NCI-H774 (cell line): Measurements from ENCODE around the gene CDK19.
"Not testable (repeated sequence)": the region's sequence is repeated elsewhere in the genome, so short reads cannot be mapped to it uniquely, and the experiment has no call there.

Experiments used
- DNase-seq: peaks from one replicate; lab custom pipeline; 2025; lab: John Stamatoyannopoulos, UW

CDK19 gene

DNA sequence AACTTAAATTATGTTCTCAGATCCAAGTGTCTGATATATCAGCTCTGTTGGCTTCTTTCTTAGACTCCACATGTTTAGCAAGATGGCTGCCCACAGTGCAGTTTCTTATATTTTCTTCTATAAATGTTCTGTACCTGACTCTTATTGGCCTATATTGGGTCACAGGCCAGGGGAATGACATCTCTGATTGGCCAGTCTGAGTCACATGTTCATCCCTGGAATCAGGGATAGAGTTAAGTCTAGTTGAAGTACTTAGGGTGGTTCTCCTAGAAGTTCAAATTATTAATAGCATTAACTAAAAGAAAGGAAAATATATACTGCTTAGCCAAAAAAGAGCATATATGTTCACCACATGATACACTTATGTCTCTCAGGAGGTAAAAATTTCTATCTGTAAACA lies 233.6 kb downstream of the CDK19 start:
- DNase-seq = no peak

GRCh38 chr6:110577596-110578167 lies 237.6 kb downstream of the CDK19 start:
- not testable (repeated sequence) for DNase-seq

GRCh38 chr6:110575925-110576463 lies 239.3 kb downstream of the CDK19 start:
- no peak for DNase-seq

DNA sequence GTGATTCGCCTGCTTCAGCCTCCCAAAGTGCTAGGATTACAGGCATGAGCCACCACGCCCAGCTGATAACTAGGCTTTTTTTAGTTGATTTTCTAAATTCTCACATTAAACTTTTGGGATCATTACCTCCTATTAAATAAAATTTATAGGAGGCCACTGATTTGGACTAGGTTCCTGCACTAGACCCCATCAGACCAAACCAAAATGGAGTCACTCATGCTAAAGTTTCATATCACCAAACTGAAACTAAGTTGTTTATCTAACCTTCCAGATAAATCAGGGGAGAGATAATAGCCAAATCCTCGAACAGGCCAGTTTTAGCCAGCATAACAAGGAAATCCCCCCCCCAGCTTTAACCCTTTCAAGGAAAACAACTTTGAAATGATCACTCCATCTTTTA lies 240.5 kb downstream of the CDK19 start:
- no peak for DNase-seq

DNA sequence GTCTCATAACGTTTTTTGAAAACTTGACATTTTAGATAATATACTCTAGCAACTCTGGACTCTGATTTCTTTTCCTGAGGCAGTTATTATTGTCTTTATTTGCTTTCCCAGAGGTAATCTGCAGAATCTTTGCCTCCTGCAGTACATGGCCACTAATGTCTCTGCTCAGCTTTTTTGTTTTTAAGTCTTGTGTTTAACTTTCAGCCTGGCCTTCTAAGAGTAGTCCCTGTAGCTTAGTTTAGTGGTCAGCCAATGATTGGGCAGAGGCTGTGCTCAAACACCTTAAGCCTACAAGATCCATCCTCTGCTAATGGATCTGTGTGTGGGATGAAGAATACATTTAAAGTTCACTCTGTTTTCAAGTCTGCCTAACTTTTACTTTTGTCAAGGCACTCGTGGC lies 241.7 kb downstream of the CDK19 start:
- DNase-seq = no peak

DNA sequence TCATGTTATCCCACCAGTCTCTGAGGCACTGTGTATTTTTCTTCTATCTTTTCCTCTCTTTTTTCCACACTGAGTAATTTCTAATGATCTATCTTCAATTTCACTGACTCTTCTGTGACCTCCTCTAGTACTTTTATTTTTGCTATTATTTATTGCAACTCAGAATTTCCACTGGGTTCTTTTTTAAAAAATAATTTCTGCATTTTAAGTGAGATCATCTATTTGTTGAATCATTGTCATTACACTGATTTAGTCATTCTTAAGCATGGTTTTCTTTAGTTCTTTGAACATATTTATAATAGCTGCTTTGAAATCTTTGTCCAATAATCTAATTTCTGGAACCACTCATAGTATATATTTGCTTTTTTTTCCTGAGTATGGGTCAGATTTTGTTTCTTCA lies 242.1 kb downstream of the CDK19 start:
- no peak for DNase-seq

DNA sequence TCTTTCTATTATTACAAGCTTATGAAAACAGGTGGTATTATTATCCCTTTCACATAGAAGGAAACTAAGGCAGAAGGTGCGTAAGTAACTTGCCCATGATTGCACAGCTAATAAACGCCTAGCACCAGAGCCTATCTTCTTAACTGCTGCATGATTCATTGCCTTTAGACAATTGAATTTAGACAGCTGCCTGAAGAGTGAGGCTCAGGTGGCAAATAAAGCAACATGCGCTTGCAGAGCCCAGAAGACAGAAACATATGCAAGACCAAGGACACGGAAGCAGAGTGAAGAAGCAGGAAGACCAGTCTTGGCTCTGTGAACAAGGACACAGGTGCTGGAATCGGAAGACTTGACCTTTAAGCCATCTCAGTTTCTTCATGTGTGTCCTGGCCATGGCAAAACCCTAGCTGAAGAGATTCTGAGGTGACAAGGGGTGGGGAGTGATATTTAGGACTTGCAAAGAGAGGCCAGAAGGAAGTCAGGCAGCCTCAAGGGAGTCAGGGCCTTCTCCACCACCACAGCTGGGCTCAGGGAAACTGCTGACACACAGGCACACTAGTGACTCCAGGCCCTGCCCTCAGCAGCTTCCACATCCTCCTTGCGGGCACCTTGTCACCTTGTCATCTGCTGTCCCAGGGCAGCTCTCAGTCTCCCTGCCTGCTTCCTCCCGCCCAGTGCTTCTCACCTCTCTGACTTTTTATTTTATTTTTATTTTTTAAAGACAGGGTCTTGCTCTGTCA lies 247.1 kb downstream of the CDK19 start:
- peak; percentile 66 for DNase-seq

GRCh38 chr6:110566346-110567125 lies 248.7 kb downstream of the CDK19 start:
- no peak for DNase-seq

- DNase-seq = no peak
Observed at GRCh38 chr6:110564703-110565421, 250.4 kb downstream of the CDK19 start.

- peak; percentile 66 for DNase-seq
Observed at GRCh38 chr6:110563711-110564110, 251.6 kb downstream of the CDK19 start.

DNA sequence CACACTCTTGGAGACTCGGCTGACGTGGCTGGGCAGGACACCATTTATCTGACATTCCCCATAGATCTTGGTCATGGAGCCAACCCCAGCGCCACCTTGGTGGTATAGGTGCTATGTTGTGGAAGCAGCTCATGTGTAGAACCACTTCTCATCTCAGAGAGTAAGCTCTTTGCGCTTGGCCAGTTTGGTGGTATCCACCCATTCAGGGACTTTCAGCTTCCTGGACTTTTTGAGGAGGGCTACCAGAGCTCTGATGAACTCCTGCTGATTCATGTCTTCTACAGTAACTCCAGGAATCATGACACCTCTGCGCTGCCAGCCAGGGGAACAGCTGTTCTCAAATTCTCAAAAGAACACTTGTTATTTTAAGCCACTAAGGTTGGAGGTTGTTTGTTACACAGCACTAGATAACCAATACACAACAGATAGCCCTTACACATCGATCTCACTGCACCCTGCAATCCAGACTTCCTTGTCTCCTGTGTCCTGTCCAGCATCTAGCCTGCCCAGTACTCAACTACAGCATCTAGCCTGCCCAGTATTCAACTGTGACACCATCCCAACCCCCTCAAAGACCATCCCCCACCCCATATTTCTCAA lies 252.9 kb downstream of the CDK19 start:
- DNase-seq = no peak

- DNase-seq = no peak
Observed at GRCh38 chr6:110561696-110562095, 253.6 kb downstream of the CDK19 start.

GRCh38 chr6:110561008-110561396 lies 254.3 kb downstream of the CDK19 start:
- no peak for DNase-seq

- DNase-seq = no peak
Observed at GRCh38 chr6:110560239-110561007, 254.8 kb downstream of the CDK19 start.
